Adrenal gland (tissue), 5 donors: ENCODE measurements around the gene MAPK1.
"Not testable (repeated sequence)": the region's sequence is repeated elsewhere in the genome, so short reads cannot be mapped to it uniquely, and the experiment has no call there.

ENCODE experiments used
- POLR2A ChIP-seq, 2 donors: fragments of 450-650 bp; IDR thresholded peaks; one replicate each; pipeline ENCODE4 v1.6.1; 2017; ENCODE audit warnings: antibody characterized with exemption in 2 of 2, mild to moderate bottlenecking in 2 of 2, moderate library complexity in 1 of 2
- TF ChIP-seq, protein P1 (sequence below), 6 experiments: fragments of 450-650 bp in 4 of 6; fragments of 200-600 bp in 2 of 6; sonication (generic) in 1 of 6; IDR thresholded peaks; 1 replicate in 5 of 6; 2 replicates in 1 of 6; pipeline versions ENCODE4 v1.5.1 to v1.8.0; 2016 to 2021; ENCODE audit warnings: antibody characterized with exemption in 6 of 6, mild to moderate bottlenecking in 2 of 6, moderate library complexity in 1 of 6
- donor health status: DM: no; HTN: no; CAD: no.

DNA sequence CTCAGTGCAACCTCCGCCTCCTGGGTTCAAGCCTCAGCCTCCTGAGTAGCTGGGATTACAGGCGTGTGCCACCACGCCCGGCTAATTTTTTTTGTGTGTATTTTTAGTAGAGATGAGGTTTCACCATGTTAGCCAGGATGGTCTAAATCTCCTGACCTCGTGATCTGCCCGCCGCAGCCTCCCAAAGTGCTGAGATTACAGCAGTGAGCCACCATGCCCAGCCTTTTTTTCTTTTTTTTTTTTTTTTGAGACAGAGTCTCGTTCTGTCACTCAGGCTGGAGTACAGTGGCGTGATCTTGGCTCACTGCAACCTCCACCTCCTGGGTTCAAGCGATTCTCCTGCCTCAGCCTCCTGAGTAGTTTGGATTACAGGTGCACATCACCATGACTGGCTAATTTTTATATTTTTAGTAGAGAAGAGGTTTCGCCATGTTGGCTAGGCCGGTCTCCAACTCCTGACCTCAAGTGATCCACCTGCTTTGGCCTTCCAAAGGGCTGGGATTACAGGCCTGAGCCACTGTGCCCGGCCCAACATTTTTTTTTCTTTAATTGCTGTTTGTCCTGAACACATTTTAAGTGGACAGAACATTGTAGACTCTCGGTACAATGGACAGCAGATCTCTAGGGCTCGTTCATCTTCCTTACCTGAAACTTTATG lies 146.1 kb downstream of the MAPK1 start:
- TF ChIP-seq, protein P1, sequence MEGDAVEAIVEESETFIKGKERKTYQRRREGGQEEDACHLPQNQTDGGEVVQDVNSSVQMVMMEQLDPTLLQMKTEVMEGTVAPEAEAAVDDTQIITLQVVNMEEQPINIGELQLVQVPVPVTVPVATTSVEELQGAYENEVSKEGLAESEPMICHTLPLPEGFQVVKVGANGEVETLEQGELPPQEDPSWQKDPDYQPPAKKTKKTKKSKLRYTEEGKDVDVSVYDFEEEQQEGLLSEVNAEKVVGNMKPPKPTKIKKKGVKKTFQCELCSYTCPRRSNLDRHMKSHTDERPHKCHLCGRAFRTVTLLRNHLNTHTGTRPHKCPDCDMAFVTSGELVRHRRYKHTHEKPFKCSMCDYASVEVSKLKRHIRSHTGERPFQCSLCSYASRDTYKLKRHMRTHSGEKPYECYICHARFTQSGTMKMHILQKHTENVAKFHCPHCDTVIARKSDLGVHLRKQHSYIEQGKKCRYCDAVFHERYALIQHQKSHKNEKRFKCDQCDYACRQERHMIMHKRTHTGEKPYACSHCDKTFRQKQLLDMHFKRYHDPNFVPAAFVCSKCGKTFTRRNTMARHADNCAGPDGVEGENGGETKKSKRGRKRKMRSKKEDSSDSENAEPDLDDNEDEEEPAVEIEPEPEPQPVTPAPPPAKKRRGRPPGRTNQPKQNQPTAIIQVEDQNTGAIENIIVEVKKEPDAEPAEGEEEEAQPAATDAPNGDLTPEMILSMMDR (IDR thresholded peaks at IDR 0.05) = not testable (repeated sequence)
- not testable (repeated sequence) for TF ChIP-seq POLR2A (IDR thresholded peaks at IDR 0.05)
